Lower leg skin (tissue), 3 donors: ENCODE data around the gene TMEM233.

Experiments used
- CTCF ChIP-seq, 3 donors: fragments of 450-650 bp; IDR thresholded peaks; one replicate each; pipeline ENCODE4 v1.5.1; 2016; ENCODE audit warnings: antibody characterized with exemption in 3 of 3, mild to moderate bottlenecking in 3 of 3, moderate library complexity in 2 of 3
- POLR2A ChIP-seq, 2 donors: fragments of 450-650 bp; IDR thresholded peaks; one replicate each; pipeline ENCODE4 v1.6.1; 2016 to 2017; ENCODE audit warnings: antibody characterized with exemption in 2 of 2, mild to moderate bottlenecking in 1 of 2, moderate library complexity in 1 of 2

- TF ChIP-seq CTCF (IDR thresholded peaks at IDR 0.05) (no peak), POLR2A (IDR thresholded peaks at IDR 0.05) (no peak)
Measured at GRCh38 chr12:119642986-119643385, 49.4 kb downstream of the TMEM233 start.
